CD14-positive monocyte (primary cell): ENCODE measurements around the gene SMIM43. TPM values are rescaled to one million over a fixed set of nuclear protein-coding genes. Genes with fewer than 3 reads are reported as not detected.

Experiments used
- DNase-seq, 3 donors: peaks; one replicate each; pipeline ENCODE4 v3.0.0-alpha.2; 2011 to 2022
- H2AFZ ChIP-seq: 2 replicates; pipeline ENCODE4 v1.6.0; 2012; ENCODE audit warnings: mild to moderate bottlenecking, low read depth, low read length, inconsistent platforms; ENCODE audit not compliant: insufficient read depth, poor library complexity, severe bottlenecking
- H3K27ac ChIP-seq, 2 donors: 1 replicate in 1 of 2; 2 replicates in 1 of 2; pipeline ENCODE4 v1.5.1; 2012 to 2013; ENCODE audit warnings: low read length in 2 of 2, control low read depth in 1 of 2, inconsistent platforms in 1 of 2, low read depth in 1 of 2, mild to moderate bottlenecking in 1 of 2
- H3K27me3 ChIP-seq, 2 donors: one replicate each; pipeline versions ENCODE4 v1.6.0 to v1.6.1; 2011 to 2013; ENCODE audit warnings: low read length in 2 of 2; ENCODE audit not compliant: control insufficient read depth in 2 of 2, insufficient read depth in 2 of 2
- H3K36me3 ChIP-seq, 2 donors: replicated peaks in 1 of 2; 1 replicate in 1 of 2; 2 replicates in 1 of 2; pipeline versions ENCODE4 v1.5.1 to v1.6.1; 2012 to 2013; ENCODE audit warnings: low read length in 2 of 2, control low read depth in 1 of 2, inconsistent platforms in 1 of 2, mild to moderate bottlenecking in 1 of 2; ENCODE audit not compliant: insufficient read depth in 2 of 2, control insufficient read depth in 1 of 2
- H3K4me1 ChIP-seq, 2 donors: 1 replicate in 1 of 2; 2 replicates in 1 of 2; pipeline versions ENCODE4 v1.5.1 to v1.6.1; 2012 to 2013; ENCODE audit warnings: low read length in 2 of 2, control low read depth in 1 of 2, inconsistent platforms in 1 of 2, mild to moderate bottlenecking in 1 of 2, moderate library complexity in 1 of 2; ENCODE audit not compliant: insufficient read depth in 2 of 2, control insufficient read depth in 1 of 2
- H3K4me2 ChIP-seq: replicated peaks from 2 replicates; pipeline ENCODE3; 2012; ENCODE audit warnings: low read length, moderate library complexity, mild to moderate bottlenecking; ENCODE audit not compliant: poor library complexity, severe bottlenecking; ENCODE audit errors: extremely low read depth
- H3K4me3 ChIP-seq, 3 experiments: fragments of 200-600 bp in 1 of 3; sonication (generic) in 1 of 3; replicated peaks in 1 of 3; 1 replicate in 2 of 3; 2 replicates in 1 of 3; pipeline ENCODE4 v1.5.1; 2011 to 2013; ENCODE audit warnings: low read length in 3 of 3, mild to moderate bottlenecking in 3 of 3, control low read depth in 2 of 3, low read depth in 2 of 3, inconsistent platforms in 1 of 3, moderate library complexity in 1 of 3
- H3K79me2 ChIP-seq: 2 replicates; pipeline ENCODE4 v1.6.0; 2012; ENCODE audit warnings: mild to moderate bottlenecking, control low read depth, inconsistent platforms, low read length, moderate library complexity; ENCODE audit not compliant: insufficient read depth
- H3K9ac ChIP-seq: 2 replicates; pipeline ENCODE4 v1.6.0; 2017; ENCODE audit warnings: low read length, mild to moderate bottlenecking; ENCODE audit not compliant: insufficient read depth, poor library complexity, severe bottlenecking
- H3K9me3 ChIP-seq, 2 donors: replicated peaks in 1 of 2; 1 replicate in 1 of 2; 2 replicates in 1 of 2; pipeline versions ENCODE4 v1.5.1 to v1.6.1; 2012 to 2013; ENCODE audit warnings: low read length in 2 of 2, control low read depth in 1 of 2; ENCODE audit not compliant: control insufficient read depth in 1 of 2, insufficient read depth in 1 of 2
- H4K20me1 ChIP-seq: 2 replicates; pipeline ENCODE4 v1.6.0; 2012; ENCODE audit warnings: mild to moderate bottlenecking, low read length, control low read depth, moderate library complexity; ENCODE audit not compliant: insufficient read depth
- H3K27ac Mint-ChIP-seq, 7 donors: one replicate each; pipeline ENCODE4 v1.8.0; 2020; ENCODE audit warnings: mild to moderate bottlenecking in 7 of 7, mixed read lengths in 7 of 7, moderate library complexity in 6 of 7, inconsistent platforms in 2 of 7
- H3K27me3 Mint-ChIP-seq, 3 donors: one replicate each; pipeline ENCODE4 v1.8.0; 2021 to 2022; ENCODE audit warnings: low read depth in 3 of 3, mild to moderate bottlenecking in 3 of 3, mixed read lengths in 3 of 3, moderate library complexity in 3 of 3, inconsistent platforms in 1 of 3
- H3K36me3 Mint-ChIP-seq, 2 donors: one replicate each; pipeline ENCODE4 v1.8.0; 2020; ENCODE audit warnings: mixed read lengths in 2 of 2, inconsistent platforms in 1 of 2, mild to moderate bottlenecking in 1 of 2
- H3K4me1 Mint-ChIP-seq: one replicate; pipeline ENCODE4 v1.8.0; 2020; ENCODE audit warnings: mild to moderate bottlenecking, mixed read lengths
- H3K4me3 Mint-ChIP-seq, 2 donors: one replicate each; pipeline ENCODE4 v1.8.0; 2020; ENCODE audit warnings: mild to moderate bottlenecking in 2 of 2, mixed read lengths in 2 of 2, moderate library complexity in 1 of 2
- H3K9me3 Mint-ChIP-seq, 7 donors: one replicate each; pipeline ENCODE4 v1.8.0; 2020 to 2022; ENCODE audit warnings: mixed read lengths in 7 of 7, mild to moderate bottlenecking in 6 of 7, moderate library complexity in 6 of 7, inconsistent platforms in 2 of 7
- WGBS: methylation state at CpG from one replicate; pipeline ENCODE4 v1.1.5; 2013; ENCODE audit warnings: missing lambda C conversion rate; ENCODE audit not compliant: insufficient coverage; 5-methylcytosine and 5-hydroxymethylcytosine counted together
- intact Hi-C, 2 donors: fragments of 100-400 bp; cut with micrococcal nuclease; formaldehyde crosslinking; loops; one replicate each; pipeline versions ENCODE4 v1.15.0 to v1.15.1; 2023
- polyA plus RNA-seq, 3 donors: library from polyadenylated mRNA; depleted of rRNA in 1 of 3; unstranded in 2 of 3; stranded (reverse) in 1 of 3; fragments of 300-500 nt in 2 of 3; fragments of >200 nt in 1 of 3; fragmentation: Illumina TruSeq in 2 of 3; gene quantifications; 1 replicate in 2 of 3; 2 replicates in 1 of 3; pipeline ENCODE4 v1.2.3, GENCODE V29; 2012 to 2021
- TF ChIP-seq, protein P1 (sequence below): fragments of 200-600 bp; IDR thresholded peaks from one replicate; pipeline ENCODE4 v1.8.0; 2022; ENCODE audit warnings: antibody characterized with exemption, mild to moderate bottlenecking

Gene SMIM43
- polyA plus RNA-seq, 3 donors, result not detected

DNA sequence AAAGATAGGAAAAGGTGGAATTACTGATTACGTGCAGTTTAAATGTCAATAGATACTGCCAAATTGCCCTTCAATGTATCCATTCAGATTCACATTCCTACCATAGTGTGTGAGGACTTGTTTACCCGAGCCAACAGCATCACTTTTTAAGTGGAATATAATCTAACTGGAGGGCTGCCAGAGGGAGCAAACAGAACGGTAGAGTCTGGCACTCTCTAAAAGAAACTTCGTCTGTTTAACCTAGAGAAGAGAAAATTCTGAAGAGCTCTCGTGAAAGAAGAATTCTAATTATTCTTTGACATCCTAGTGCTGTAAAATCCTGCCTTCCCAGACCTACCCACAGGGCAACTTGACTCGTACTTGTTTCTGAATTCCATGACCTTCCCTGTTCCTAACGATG lies 23.2 kb downstream of the SMIM43 start:
- no CpG with 5 or more reads among the region's 7 CpGs for WGBS
- no peaks in the 10 kb centered on the region for H3K36me3 ChIP-seq
- intact Hi-C loops, result no loop called here
- no peaks in the 10 kb centered on the region for H3K9me3 ChIP-seq
- Mint-ChIP-seq H3K27ac (no peak overlapping the region), H3K4me3 (no peak overlapping the region), H3K4me1 (no peaks in the 10 kb centered on the region), H3K9me3 (peaks cover 0 to 6% (median 3%) of the 10 kb centered on the region in 7 donors), H3K27me3 (peaks cover 0 to 10% (median 5%) of the 10 kb centered on the region in 3 donors), H3K36me3 (no peaks in the 10 kb centered on the region)
- no peak overlapping the region for H2AFZ ChIP-seq
- no peak overlapping the region for H3K4me3 ChIP-seq
- no peak overlapping the region for H3K27ac ChIP-seq
- H3K9ac ChIP-seq, result no peak overlapping the region
- no peak for DNase-seq
- TF ChIP-seq, protein P1, sequence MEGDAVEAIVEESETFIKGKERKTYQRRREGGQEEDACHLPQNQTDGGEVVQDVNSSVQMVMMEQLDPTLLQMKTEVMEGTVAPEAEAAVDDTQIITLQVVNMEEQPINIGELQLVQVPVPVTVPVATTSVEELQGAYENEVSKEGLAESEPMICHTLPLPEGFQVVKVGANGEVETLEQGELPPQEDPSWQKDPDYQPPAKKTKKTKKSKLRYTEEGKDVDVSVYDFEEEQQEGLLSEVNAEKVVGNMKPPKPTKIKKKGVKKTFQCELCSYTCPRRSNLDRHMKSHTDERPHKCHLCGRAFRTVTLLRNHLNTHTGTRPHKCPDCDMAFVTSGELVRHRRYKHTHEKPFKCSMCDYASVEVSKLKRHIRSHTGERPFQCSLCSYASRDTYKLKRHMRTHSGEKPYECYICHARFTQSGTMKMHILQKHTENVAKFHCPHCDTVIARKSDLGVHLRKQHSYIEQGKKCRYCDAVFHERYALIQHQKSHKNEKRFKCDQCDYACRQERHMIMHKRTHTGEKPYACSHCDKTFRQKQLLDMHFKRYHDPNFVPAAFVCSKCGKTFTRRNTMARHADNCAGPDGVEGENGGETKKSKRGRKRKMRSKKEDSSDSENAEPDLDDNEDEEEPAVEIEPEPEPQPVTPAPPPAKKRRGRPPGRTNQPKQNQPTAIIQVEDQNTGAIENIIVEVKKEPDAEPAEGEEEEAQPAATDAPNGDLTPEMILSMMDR, result no peak
- no peaks in the 10 kb centered on the region for H3K4me1 ChIP-seq
- H3K79me2 ChIP-seq, result no peaks in the 10 kb centered on the region
- H3K27me3 ChIP-seq, result no peaks in the 10 kb centered on the region
- H4K20me1 ChIP-seq, result no peaks in the 10 kb centered on the region
- no peak overlapping the region for H3K4me2 ChIP-seq

DNA sequence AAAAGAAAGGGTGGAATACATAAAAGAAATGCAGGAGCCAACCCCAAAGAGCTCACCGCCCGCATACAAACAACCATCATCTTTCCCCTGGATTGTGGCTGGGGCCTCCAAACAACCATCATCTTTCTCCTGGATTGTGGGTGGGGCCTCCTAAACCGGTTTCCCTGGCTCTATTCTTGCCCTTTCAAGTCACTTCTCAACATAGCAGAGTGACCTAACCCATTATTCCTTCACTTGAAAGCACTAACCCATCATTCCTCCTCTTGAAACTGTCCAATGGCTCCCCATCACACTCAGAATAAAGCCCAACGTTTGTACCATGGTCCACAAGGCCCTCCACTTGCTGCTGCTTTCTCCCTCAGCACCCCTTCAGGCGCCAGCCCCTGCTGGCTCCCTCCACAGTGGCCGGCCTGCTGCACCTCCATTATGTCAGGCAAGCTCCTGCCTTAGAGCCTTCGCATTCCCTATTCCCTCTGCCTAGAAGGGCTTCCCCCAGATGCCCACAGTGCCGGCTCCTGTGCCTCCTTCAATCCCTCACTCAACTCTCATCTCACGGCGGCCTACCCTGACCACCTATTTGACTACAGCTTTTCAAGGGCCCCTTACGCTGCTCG lies 24.1 kb downstream of the SMIM43 start:
- Histone ChIP-seq H3K4me2 (no peak overlapping the region), H3K27me3 (no peaks in the 10 kb centered on the region), H3K4me3 (no peak overlapping the region), H3K36me3 (no peaks in the 10 kb centered on the region), H3K79me2 (no peaks in the 10 kb centered on the region), H3K27ac (no peak overlapping the region), H3K9ac (no peak overlapping the region), H3K4me1 (no peaks in the 10 kb centered on the region), H4K20me1 (no peaks in the 10 kb centered on the region), H2AFZ (no peak overlapping the region), H3K9me3 (no peaks in the 10 kb centered on the region)
- Mint-ChIP-seq H3K4me3 (peak overlapping the region in 1 of 2 donors; percentile 32), H3K9me3 (peaks cover 0 to 6% (median 3%) of the 10 kb centered on the region in 7 donors), H3K27me3 (peaks cover 0 to 10% (median 5%) of the 10 kb centered on the region in 3 donors), H3K4me1 (no peaks in the 10 kb centered on the region), H3K27ac (no peak overlapping the region), H3K36me3 (no peaks in the 10 kb centered on the region)
- TF ChIP-seq, protein P1, result no peak
- DNase-seq, result no peak
- intact Hi-C loops, result no loop called here
- 85% methylated on average over 5 of the region's 12 CpGs for WGBS
